ENCODE measurements around the gene CLIC3. TPM values are rescaled to one million over a fixed set of nuclear protein-coding genes. Genes with fewer than 3 reads are reported as not detected.
A peak's percentile ranks its signal among the peaks of the same experiment; 100 is the strongest.

CLIC3 gene
- total and polyA plus RNA-seq, 2 donors (not counting 1 experiment from before 2014, with no cell fraction given): 1.1 to 1.9 TPM

DNA sequence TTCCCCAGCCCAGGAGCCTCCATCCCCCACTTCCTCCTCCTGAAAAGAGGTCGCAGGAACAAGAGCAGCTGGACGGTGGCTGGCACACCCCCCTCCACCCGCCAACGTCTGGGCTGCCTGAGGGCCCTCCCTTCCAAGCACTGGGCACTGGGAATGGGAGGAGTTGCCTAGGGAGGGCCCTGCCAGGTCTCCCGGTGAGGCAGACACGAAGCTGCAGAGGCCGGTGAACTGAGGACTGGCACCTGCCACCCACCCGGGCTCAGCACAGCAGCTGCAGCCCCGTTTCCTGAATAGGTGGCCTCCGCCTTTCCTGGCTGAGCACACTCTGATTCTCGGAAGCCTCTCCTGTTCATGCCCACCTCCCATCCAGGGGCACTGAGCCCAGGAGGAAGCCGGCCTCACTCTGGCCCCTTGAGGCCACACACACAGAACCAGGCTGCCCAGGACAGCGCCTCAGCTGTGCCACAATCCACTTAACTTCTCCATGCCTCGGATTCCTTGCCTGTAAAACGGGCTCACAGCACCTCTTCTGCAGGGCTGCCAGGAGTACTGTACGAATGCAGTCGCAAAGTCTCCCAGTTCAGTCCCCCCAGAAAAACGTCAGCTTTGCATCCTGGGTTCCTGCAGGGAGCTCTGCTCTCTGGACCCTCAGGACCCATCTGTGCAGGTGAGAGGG, 48.3 kb upstream of the CLIC3 start:
- DNase-seq: no peak
- TF ChIP-seq EZH2 (IDR thresholded peaks at IDR 0.05; ENCODE audit: borderline replicate concordance, insufficient read depth, low read depth, low read length, poor library complexity, severe bottlenecking): no peak
- H3K4me3 ChIP-seq (ENCODE audit: control extremely low read depth in 1 of 5, extremely low read depth in 1 of 5, insufficient read depth in 1 of 5, low read depth in 2 of 5, low read length in 4 of 5): no peak overlapping the region
- H3K27me3 ChIP-seq (replicated peaks in 1 of 4; ENCODE audit: control extremely low read depth in 1 of 4, control insufficient read depth in 3 of 4, insufficient read depth in 4 of 4, low read length in 3 of 4): peaks cover 0 to 70% (median 43%) of the 10 kb centered on the region in 4 experiments
- Mint-ChIP-seq H3K9me3 (ENCODE audit: insufficient read depth) (no peaks in the 10 kb centered on the region), H3K27ac (no peak overlapping the region), H3K27me3 (peaks cover 12% of the 10 kb centered on the region), H3K4me3 (peak overlapping the region; percentile 41), H3K4me1 (peaks cover 10% of the 10 kb centered on the region)
- H3K4me2 ChIP-seq (replicated peaks; ENCODE audit: low read depth, low read length, poor library complexity, severe bottlenecking): peak overlapping the region; percentile 85
- intact Hi-C loops (cut with micrococcal nuclease): no loop called here
- H4K20me1 ChIP-seq (ENCODE audit: control insufficient read depth, insufficient read depth, low read length, poor library complexity, severe bottlenecking): peaks cover 5% of the 10 kb centered on the region
- H3K9me3 ChIP-seq (ENCODE audit: control extremely low read depth in 1 of 3, control insufficient read depth in 2 of 3, insufficient read depth in 1 of 3, low read length in 2 of 3): peaks cover 0 to 37% (median 0%) of the 10 kb centered on the region in 3 donors
- H2AFZ ChIP-seq (ENCODE audit: insufficient read depth, low read depth, low read length, poor library complexity, severe bottlenecking): no peak overlapping the region
- ChIA-PET POLR2A (interaction anchor here (0.6 kb wide), 1 partner anchor 27 kb away, joined by 4 read pairs; no protein-coding TSS in a partner anchor), CTCF (interaction anchor here (1.0 to 2.4 kb wide), 6 partner anchors 8 to 23 kb away, joined by 3 to 12 read pairs (median 6); partner anchors contain the start of gene ABCA2)
- ATAC-seq (ENCODE audit: low read depth): no peak
- no peak overlapping the region for H3K9ac ChIP-seq (ENCODE audit: low read length)
- no peaks in the 10 kb centered on the region for H3K79me2 ChIP-seq (ENCODE audit: control insufficient read depth, insufficient read depth, low read length)
- H3K27ac ChIP-seq (ENCODE audit: low read length in 2 of 2): no peak overlapping the region
- peaks cover 24 to 42% of the 10 kb centered on the region in 2 donors for H3K4me1 ChIP-seq (ENCODE audit: control insufficient read depth in 2 of 2, insufficient read depth in 2 of 2, low read length in 2 of 2)
- 7% methylated on average over 16 of the region's 18 CpGs for WGBS (ENCODE audit: insufficient coverage)
- no peaks in the 10 kb centered on the region for H3K36me3 ChIP-seq (replicated peaks in 1 of 2; ENCODE audit: control extremely low read depth in 1 of 2, control insufficient read depth in 1 of 2, extremely low read depth in 1 of 2, insufficient read depth in 2 of 2, low read length in 1 of 2)

DNA sequence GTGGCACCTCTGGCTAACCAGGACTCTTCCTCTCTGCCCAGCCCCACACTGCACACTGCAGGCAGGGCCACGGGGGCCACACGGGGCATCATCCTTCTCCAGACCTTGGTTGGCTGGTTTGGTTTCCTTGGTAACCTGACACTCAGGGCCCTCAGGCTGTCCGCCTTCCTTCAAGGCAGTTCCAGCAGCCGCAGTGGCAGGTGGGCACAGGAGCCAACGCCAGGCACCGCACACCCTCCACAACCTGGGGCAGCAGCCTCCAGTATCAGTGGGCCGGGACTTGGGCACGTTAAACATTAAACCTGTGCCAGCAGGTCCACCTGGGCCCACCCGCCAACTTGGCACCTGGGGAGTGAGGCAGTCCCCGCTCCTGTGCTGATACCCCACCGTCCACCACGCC, 47.7 kb upstream of the CLIC3 start:
- peaks cover 10% of the 10 kb centered on the region for H3K4me1 Mint-ChIP-seq

More for the DNA sequence above, 47.7 kb upstream of the CLIC3 start:
- 61% methylated on average over 12 of the region's 12 CpGs for WGBS (ENCODE audit: insufficient coverage)
- Histone ChIP-seq H3K9ac (ENCODE audit: low read length) (no peak overlapping the region), H2AFZ (ENCODE audit: insufficient read depth, low read depth, low read length, poor library complexity, severe bottlenecking) (no peak overlapping the region), H3K4me2 (replicated peaks; ENCODE audit: low read depth, low read length, poor library complexity, severe bottlenecking) (peak overlapping the region; percentile 85), H3K4me1 (ENCODE audit: control insufficient read depth in 2 of 2, insufficient read depth in 2 of 2, low read length in 2 of 2) (peaks cover 24 to 42% of the 10 kb centered on the region in 2 donors), H3K4me3 (ENCODE audit: control extremely low read depth in 1 of 5, extremely low read depth in 1 of 5, insufficient read depth in 1 of 5, low read depth in 2 of 5, low read length in 4 of 5) (no peak overlapping the region), H3K36me3 (replicated peaks in 1 of 2; ENCODE audit: control extremely low read depth in 1 of 2, control insufficient read depth in 1 of 2, extremely low read depth in 1 of 2, insufficient read depth in 2 of 2, low read length in 1 of 2) (no peaks in the 10 kb centered on the region), H3K27ac (ENCODE audit: low read length in 2 of 2) (no peak overlapping the region), H4K20me1 (ENCODE audit: control insufficient read depth, insufficient read depth, low read length, poor library complexity, severe bottlenecking) (peaks cover 5% of the 10 kb centered on the region), H3K27me3 (replicated peaks in 1 of 4; ENCODE audit: control extremely low read depth in 1 of 4, control insufficient read depth in 3 of 4, insufficient read depth in 4 of 4, low read length in 3 of 4) (peaks cover 0 to 64% (median 40%) of the 10 kb centered on the region in 4 experiments), H3K79me2 (ENCODE audit: control insufficient read depth, insufficient read depth, low read length) (no peaks in the 10 kb centered on the region), H3K9me3 (ENCODE audit: control extremely low read depth in 1 of 3, control insufficient read depth in 2 of 3, insufficient read depth in 1 of 3, low read length in 2 of 3) (peaks cover 0 to 37% (median 0%) of the 10 kb centered on the region in 3 donors)
- Mint-ChIP-seq H3K27ac (no peak overlapping the region), H3K27me3 (peaks cover 9% of the 10 kb centered on the region), H3K9me3 (ENCODE audit: insufficient read depth) (no peaks in the 10 kb centered on the region), H3K4me3 (no peak overlapping the region)
- ChIA-PET CTCF (interaction anchor here (1.0 to 2.4 kb wide), 5 partner anchors 9 to 27 kb away, joined by 3 to 12 read pairs (median 7); partner anchors contain the start of gene ABCA2), POLR2A (no interaction called here)
- DNase-seq (no peak), ATAC-seq (ENCODE audit: low read depth) (no peak)
- intact Hi-C loops (cut with micrococcal nuclease): no loop called here
- no peak for TF ChIP-seq EZH2 (IDR thresholded peaks at IDR 0.05; ENCODE audit: borderline replicate concordance, insufficient read depth, low read depth, low read length, poor library complexity, severe bottlenecking)
- TF ChIP-seq, protein P1, sequence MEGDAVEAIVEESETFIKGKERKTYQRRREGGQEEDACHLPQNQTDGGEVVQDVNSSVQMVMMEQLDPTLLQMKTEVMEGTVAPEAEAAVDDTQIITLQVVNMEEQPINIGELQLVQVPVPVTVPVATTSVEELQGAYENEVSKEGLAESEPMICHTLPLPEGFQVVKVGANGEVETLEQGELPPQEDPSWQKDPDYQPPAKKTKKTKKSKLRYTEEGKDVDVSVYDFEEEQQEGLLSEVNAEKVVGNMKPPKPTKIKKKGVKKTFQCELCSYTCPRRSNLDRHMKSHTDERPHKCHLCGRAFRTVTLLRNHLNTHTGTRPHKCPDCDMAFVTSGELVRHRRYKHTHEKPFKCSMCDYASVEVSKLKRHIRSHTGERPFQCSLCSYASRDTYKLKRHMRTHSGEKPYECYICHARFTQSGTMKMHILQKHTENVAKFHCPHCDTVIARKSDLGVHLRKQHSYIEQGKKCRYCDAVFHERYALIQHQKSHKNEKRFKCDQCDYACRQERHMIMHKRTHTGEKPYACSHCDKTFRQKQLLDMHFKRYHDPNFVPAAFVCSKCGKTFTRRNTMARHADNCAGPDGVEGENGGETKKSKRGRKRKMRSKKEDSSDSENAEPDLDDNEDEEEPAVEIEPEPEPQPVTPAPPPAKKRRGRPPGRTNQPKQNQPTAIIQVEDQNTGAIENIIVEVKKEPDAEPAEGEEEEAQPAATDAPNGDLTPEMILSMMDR (IDR thresholded peaks at IDR 0.05): no peak

All from B cell (primary cell).